Measurements from ENCODE around the gene HLA-C.

Gene HLA-C

DNA sequence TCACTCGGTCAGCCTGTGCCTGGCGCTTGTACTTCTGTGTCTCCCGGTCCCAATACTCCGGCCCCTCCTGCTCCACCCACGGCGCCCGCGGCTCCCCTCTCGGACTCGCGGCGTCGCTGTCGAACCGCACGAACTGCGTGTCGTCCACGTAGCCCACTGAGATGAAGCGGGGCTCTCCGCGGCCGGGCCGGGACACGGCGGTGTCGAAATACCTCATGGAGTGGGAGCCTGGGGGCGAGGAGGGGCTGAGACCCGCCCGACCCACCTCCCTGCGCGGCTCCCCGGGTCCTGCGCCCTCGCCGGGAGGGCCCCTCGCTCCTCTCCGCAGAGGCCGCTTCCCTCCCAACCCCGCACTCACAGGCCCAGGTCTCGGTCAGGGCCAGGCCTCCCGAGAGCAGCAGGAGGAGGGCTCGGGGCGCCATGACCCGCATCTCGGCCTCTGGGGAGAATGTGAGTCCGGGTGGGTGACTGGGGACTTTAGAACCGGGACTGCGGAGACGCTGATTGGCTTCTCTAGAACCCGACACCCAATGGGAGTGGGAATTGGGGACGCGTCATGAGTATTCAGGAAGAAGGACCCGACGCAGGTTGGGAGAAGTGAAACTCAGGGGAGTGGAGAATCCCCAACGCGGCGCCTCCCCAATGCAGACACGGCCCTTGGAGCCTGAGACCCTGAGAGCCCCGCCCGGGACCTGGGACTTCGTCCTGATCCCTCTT, at the start of gene HLA-C:
HLA-C (minus strand) TSS at position 452 of the 717 bp plus-strand sequence; CDS start at position 431, 21 bp downstream.
- TF ChIP-seq, protein P1, sequence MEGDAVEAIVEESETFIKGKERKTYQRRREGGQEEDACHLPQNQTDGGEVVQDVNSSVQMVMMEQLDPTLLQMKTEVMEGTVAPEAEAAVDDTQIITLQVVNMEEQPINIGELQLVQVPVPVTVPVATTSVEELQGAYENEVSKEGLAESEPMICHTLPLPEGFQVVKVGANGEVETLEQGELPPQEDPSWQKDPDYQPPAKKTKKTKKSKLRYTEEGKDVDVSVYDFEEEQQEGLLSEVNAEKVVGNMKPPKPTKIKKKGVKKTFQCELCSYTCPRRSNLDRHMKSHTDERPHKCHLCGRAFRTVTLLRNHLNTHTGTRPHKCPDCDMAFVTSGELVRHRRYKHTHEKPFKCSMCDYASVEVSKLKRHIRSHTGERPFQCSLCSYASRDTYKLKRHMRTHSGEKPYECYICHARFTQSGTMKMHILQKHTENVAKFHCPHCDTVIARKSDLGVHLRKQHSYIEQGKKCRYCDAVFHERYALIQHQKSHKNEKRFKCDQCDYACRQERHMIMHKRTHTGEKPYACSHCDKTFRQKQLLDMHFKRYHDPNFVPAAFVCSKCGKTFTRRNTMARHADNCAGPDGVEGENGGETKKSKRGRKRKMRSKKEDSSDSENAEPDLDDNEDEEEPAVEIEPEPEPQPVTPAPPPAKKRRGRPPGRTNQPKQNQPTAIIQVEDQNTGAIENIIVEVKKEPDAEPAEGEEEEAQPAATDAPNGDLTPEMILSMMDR (IDR thresholded peaks at IDR 0.05; ENCODE audit: control insufficient read depth, extremely low read depth, insufficient read depth) = peak; percentile 18; the same call in 1 of the 2 replicates
- peak; percentile 72 for DNase-seq (ENCODE audit: low read depth)
- H3K4me3 ChIP-seq (ENCODE audit: low read depth, low read length) = peak within 1 kb of the TSS; percentile 81

DNA sequence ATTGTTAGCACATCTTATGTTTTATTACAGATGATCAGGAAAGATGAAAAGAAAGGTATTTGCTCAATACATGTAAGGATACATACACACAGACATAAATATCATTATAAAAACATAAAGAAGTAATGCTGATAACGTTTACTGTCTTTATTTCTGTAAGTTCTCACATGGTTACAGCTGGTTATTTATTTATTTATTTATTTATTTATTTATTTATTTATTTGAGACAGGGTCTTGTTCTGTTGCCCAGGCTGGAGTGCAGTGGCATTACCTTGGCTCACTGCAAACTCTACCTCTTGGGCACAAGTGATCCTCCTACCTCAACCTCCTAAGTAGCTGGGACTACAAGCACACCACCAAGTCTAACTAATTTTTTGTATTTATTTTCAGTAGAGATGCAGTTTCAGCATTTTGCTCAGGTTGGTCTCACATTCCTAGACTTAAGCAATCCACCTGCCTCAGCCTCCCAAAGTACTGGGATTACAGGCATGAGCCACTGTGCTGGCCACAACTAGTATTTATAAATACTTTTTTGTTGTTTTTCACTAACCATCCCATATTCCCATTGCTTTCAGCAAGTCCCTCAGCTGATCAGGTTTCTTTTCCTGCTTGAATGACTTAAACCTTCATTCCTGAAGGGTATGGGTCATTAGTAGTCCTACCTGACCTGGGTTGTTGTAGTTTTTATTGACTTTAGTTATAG, 49.3 kb upstream of the HLA-C start:
- TF ChIP-seq, protein P1 (IDR thresholded peaks at IDR 0.05; ENCODE audit: control insufficient read depth, extremely low read depth, insufficient read depth) = no peak
- no peak for DNase-seq (ENCODE audit: low read depth)
- H3K4me3 ChIP-seq (ENCODE audit: low read depth, low read length) = no peak overlapping the region

DNA sequence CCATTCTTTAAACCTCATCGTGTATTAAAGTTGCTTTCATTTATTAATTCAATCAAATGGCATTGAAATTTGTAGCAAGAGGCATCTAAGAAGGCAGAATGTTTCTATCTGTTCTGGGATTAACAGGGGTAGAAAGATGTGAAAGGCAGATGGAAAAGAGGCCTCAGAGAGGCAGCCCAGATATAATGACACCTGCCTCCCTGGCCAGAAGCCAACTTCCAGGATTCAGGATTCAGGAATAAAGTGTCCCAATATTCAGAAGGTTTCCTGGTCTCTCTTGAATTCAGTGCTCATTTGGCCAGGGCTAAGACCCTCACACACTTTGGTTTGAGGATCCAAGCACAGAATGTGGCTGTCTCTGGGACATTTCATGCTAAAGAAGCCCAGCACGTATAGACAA, 45.1 kb upstream of the HLA-C start:
- TF ChIP-seq, protein P1 (IDR thresholded peaks at IDR 0.05; ENCODE audit: control insufficient read depth, extremely low read depth, insufficient read depth) = no peak
- no peak for DNase-seq (ENCODE audit: low read depth)
- H3K4me3 ChIP-seq (ENCODE audit: low read depth, low read length) = no peak overlapping the region

DNA sequence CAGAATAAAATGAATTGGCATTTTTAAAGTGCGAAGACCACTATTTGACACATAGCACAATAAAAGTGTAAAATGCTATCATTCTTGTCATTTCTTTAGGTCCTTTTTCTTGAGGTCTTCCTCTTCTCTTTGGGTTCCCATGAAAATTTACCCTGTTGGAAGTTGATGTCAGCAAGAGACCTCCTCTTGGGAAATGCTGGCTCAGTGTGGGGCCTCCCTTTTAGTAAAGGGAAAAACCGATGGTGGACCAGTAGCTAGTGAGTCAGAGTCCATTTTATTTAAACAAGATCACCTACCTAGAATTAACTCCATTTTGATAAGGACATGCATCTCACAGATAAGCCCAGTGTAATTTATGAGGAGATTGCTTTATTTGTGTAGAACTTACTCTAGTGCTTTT, 37.7 kb upstream of the HLA-C start:
- H3K4me3 ChIP-seq (ENCODE audit: low read depth, low read length) = no peak overlapping the region
- DNase-seq (ENCODE audit: low read depth) = no peak
- TF ChIP-seq, protein P1 (IDR thresholded peaks at IDR 0.05; ENCODE audit: control insufficient read depth, extremely low read depth, insufficient read depth) = no peak

DNA sequence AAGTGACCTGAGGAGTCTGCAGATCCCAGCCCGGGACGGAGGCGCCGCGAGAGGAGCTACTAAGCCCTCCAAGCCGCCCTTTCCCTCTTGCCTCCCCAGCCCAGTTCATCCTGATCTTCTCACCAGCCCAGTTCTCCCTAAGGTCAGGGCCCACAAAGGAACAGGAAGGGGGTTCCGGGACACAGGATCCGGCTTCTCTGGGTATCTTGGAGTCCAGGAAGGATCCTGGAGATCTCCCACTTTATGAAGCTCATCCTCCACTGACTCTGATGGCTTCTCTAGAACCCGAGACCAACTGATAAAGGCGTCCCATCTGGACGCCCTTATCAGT, 36.9 kb upstream of the HLA-C start:
- DNase-seq (ENCODE audit: low read depth) = no peak
- TF ChIP-seq, protein P1 (IDR thresholded peaks at IDR 0.05; ENCODE audit: control insufficient read depth, extremely low read depth, insufficient read depth) = no peak
- H3K4me3 ChIP-seq (ENCODE audit: low read depth, low read length) = no peak overlapping the region

- DNase-seq (ENCODE audit: low read depth) = peak; percentile 52
- TF ChIP-seq, protein P1 (IDR thresholded peaks at IDR 0.05; ENCODE audit: control insufficient read depth, extremely low read depth, insufficient read depth) = no peak
- H3K4me3 ChIP-seq (ENCODE audit: low read depth, low read length) = peak overlapping the region; percentile 43
These were observed 36.4 kb upstream of the HLA-C start for GRCh38 chr6:31308050-31308844.
